ENCODE data around the gene NIT1. TPM values are rescaled to one million over a fixed set of nuclear protein-coding genes. Genes with fewer than 3 reads are reported as not detected.
A peak's percentile ranks its signal among the peaks of the same experiment; 100 is the strongest.
"Not testable (repeated sequence)": the region's sequence is repeated elsewhere in the genome, so short reads cannot be mapped to it uniquely, and the experiment has no call there.

The NIT1 gene
- total RNA-seq, 1 experiment from 2014 or later = 17.2 TPM

DNA sequence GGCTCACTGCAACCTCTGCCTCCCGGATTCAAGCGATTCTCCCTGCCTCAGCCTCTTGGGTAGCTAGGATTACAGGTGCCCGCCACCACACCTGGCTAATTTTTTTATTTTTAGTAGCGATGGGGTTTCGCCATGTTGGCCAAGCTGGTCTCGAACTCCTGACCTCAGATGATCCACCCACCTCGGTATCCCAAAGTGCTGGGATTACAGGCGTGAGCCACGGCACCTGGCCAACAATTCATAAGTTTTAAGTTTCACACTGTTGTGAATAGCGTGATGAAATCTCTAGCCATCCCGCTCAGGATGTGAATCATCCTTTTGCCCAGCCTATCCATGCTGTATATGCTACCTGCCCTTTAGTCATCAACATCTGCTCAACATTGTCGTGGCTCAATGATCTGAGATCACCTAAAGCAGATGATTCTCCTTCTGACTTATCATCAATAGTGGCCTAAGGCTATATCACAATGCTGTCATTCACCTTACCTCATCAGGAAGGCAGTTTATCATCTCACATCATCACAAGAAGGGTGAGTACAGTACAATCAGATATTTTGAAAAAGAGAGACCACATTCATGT, 2.7 kb upstream of the NIT1 start:
- Histone ChIP-seq H3K36me3 (peaks cover 14% of the 10 kb centered on the region), H3K27ac (no peak overlapping the region), H3K27me3 (no peaks in the 10 kb centered on the region), H3K9me3 (replicated peaks) (no peaks in the 10 kb centered on the region), H3K4me3 (no peak overlapping the region), H3K4me1 (no peaks in the 10 kb centered on the region; the same call in 1 of the 2 replicates)
- DNase-seq = no peak

DNA sequence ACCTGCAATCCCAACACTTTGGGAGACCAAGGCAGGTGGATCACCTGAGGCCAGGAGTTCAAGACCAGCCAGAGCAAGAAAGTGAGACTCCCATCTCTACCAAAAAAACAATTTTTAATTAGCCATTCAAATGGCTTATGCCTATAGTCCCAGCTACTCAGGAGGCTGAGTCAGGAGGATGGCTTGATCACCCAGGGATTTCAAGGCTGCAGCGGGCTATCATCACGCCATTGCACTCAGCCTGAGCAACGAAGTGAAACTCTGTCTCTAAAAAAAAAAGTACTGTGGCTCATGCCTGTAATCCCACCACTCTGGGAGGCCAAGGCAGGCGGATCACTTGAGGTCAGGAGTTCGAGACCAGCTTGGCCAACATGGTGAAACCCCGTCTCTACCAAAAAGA, 1.9 kb upstream of the NIT1 start:
- H3K4me1 ChIP-seq; DNase-seq; H3K27me3 ChIP-seq; H3K27ac ChIP-seq; H3K4me3 ChIP-seq; H3K9me3 ChIP-seq (replicated peaks): not testable (repeated sequence)
- peaks cover 19% of the 10 kb centered on the region for H3K36me3 ChIP-seq

DNA sequence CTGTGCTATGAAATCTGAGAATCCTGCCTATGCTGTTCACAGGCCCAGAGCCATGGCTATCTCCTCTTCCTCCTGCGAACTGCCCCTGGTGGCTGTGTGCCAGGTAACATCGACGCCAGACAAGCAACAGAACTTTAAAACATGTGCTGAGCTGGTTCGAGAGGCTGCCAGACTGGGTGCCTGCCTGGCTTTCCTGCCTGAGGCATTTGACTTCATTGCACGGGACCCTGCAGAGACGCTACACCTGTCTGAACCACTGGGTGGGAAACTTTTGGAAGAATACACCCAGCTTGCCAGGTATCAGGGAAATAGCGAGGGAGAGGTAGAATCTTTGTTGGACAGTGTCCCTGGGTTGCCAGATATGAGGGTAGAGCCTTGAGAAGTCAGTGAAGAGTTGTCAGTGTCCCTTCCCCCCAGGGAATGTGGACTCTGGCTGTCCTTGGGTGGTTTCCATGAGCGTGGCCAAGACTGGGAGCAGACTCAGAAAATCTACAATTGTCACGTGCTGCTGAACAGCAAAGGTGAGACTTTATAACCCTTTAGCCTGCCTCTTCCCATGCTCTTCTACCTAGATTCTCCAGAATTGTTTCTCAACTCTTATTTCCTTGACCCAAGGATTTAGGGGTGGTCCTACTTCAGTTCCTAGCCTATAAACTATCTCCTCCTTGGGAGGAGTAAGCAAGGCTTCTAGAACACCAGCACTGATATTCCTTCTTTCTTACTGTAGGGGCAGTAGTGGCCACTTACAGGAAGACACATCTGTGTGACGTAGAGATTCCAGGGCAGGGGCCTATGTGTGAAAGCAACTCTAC, 1.4 kb downstream of the NIT1 start:
- Histone ChIP-seq H3K4me1 (no peaks in the 10 kb centered on the region; the same call in 1 of the 2 replicates), H3K9me3 (replicated peaks) (no peaks in the 10 kb centered on the region), H3K36me3 (peaks cover 33% of the 10 kb centered on the region), H3K4me3 (peak overlapping the region; percentile 96), H3K27ac (no peak overlapping the region; the same call in 1 of the 2 replicates), H3K27me3 (no peaks in the 10 kb centered on the region)
- peak in 1 of 2 experiments; percentile 7 for DNase-seq

DNA sequence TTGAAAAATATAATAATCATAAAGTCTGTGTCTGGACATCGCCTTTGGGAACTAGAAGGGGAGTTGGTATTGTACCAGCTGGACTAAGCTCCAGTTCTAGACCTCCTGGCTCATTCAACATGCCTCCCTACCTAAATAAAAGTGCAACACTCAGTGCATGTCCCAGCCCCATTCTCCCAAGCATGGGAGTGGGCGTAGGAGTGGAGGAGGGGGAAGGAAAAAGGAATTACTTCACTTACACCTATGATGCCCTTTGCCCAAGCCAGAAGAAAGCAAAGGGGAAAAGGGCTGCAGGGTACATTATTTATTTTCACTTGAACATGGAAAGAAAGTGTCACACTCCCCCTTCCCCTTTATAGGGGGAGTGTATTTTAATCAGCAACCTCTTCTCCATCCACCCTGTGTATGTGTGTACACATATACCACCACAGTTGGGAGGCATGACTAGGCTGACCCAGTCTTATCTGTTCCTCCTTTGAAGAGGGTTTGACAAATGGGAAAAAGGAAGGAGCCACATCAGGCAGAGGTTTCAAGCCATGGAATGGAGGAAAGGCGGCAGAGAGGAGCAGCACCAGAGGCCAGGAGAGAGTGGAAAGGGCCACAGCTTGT, 3.2 kb downstream of the NIT1 start:
- H3K4me3 ChIP-seq = no peak overlapping the region
- peaks cover 43% of the 10 kb centered on the region for H3K36me3 ChIP-seq

DNA sequence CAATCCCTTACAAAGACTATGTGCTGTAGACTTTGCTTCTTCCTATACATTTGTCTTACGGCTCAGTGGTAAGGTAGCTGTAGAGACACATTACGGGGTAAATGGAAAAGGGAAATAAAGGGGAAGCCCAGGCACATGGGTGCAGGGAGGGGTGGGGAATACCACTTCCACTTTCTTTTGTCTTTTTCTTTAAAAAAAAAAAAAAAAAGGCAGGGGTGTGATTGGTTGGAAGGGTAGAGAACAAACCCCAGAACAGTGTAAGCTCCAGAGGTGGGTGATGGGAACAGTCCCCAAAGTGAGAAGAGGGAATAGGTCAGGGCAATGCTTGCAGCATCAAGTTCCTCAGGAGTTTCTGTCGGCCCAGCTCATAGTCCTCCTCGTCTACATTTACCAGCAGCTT, 3.9 kb downstream of the NIT1 start:
- Histone ChIP-seq H3K4me1 (no peaks in the 10 kb centered on the region; the same call in 1 of the 2 replicates), H3K9me3 (replicated peaks) (no peaks in the 10 kb centered on the region), H3K4me3 (no peak overlapping the region), H3K27me3 (no peaks in the 10 kb centered on the region), H3K27ac (no peak overlapping the region), H3K36me3 (peaks cover 41% of the 10 kb centered on the region)
- DNase-seq = no peak

More for the DNA sequence above, 3.2 kb downstream of the NIT1 start:
- no peak for DNase-seq
- Histone ChIP-seq H3K9me3 (replicated peaks) (no peaks in the 10 kb centered on the region), H3K4me1 (no peaks in the 10 kb centered on the region; the same call in 1 of the 2 replicates), H3K27ac (no peak overlapping the region), H3K27me3 (no peaks in the 10 kb centered on the region)

DNA sequence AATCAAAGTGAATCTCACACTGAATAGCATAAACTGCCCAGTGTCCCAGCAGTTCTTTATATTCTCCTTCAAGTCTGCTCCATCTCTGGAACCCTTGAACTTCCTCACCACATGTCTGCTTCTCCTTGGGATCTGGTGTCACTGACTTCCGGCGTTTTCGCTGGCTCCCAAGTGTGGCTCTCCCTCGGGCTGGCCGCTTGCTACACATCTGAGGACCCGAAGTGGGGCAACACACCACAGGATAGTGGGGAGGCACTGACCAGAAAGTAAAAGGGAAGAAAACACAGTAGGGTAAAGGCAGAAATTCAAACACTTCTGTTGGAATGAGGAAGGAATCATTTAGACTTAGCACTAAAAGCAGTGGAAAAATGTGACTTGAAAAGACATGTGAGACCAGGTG, 5.1 kb downstream of the NIT1 start:
- no peak for DNase-seq
- Histone ChIP-seq H3K36me3 (peaks cover 42% of the 10 kb centered on the region), H3K4me3 (no peak overlapping the region), H3K4me1 (peaks cover 10% of the 10 kb centered on the region), H3K9me3 (replicated peaks) (no peaks in the 10 kb centered on the region), H3K27me3 (no peaks in the 10 kb centered on the region), H3K27ac (no peak overlapping the region)

DNA sequence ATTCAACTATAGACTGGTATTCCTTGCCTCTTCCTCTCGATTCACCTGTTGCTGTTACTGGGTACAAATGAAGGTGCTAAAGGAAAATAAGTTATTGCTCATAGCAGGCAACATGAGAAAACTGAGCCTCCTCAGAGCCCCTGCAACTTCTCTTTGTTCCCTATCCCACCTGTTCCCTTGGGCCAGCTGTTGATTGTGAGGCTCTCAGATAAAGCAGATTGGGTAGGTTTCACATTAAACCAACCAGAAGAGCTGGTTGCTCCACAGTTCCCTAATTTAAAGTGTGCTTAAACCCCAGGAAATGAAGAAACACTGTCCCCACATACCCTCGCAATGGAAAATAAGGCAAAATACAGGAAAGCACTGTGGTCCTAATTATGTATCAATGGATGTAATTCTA, 9.7 kb downstream of the NIT1 start:
- Histone ChIP-seq H3K4me3 (no peak overlapping the region), H3K27me3 (no peaks in the 10 kb centered on the region), H3K36me3 (peaks cover 24% of the 10 kb centered on the region), H3K4me1 (peaks cover 32% of the 10 kb centered on the region), H3K9me3 (replicated peaks) (no peaks in the 10 kb centered on the region), H3K27ac (peak overlapping the region; percentile 56)
- peak; percentile 39 to 71 for DNase-seq

DNA sequence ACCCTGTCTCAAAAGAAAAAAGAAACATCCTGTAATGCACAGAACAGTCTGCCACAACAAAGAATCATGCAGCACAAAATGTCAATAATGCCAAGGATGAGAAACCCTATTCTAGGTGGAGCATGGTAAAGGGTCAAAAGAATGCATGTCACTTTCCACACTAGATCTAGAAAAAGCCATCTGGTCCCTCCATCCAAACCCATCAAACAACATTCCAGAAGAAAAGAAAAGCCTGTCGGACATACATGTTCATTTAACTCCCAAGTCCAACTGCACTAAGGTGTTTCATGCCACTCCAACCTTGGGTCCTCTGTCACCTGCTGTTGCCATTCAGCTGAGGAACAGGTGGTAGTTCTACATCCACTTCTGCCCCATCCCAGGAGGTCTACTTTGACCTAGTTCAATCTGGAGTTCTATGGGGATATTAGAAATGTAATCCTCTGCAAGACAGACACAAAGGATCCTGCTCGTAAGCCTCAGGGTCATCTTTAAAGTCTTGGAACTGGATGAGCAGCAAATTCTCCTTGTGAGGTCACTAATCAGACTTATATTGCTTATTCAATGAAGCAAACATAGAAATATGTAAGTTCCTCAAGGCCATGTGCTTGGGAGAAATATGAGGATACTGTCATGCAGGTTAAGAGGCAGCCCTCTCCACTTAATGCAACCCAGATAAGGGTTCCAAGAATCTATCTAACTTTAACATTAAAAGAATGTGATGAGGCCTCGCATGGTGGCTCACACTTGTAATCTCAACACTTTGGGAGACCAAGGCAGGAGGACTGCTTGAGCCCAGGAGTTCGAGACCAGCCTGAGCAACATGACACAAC, 10.9 kb downstream of the NIT1 start:
- peak overlapping the region; percentile 56 for H3K27ac ChIP-seq
- peaks cover 32% of the 10 kb centered on the region for H3K4me1 ChIP-seq
- H3K9me3 ChIP-seq (replicated peaks) = no peaks in the 10 kb centered on the region
- no peak overlapping the region for H3K4me3 ChIP-seq
- peak; percentile 62 to 80 for DNase-seq
- H3K36me3 ChIP-seq = peaks cover 19% of the 10 kb centered on the region
- no peaks in the 10 kb centered on the region for H3K27me3 ChIP-seq

DNA sequence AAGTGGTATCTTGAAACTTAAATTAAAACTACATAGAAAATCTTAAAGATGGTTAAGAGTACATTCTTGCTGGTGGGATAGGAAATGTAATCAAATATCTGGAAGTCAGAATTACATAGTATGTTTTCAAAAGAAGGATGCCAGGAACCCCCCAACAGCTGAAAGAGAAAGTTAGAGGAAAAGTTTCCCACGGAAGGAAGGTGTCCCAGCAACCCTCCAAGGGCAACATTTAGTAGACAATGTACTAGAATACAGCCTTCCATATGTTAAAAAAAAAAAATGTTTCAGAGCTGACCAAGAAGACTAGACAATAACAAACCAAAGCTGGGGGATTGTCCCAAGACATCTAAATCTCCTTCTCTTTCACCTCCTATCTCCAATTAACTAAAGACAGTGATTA, 12.4 kb downstream of the NIT1 start:
- no peak overlapping the region for H3K27ac ChIP-seq
- no peaks in the 10 kb centered on the region for H3K9me3 ChIP-seq (replicated peaks)
- peaks cover 32% of the 10 kb centered on the region for H3K4me1 ChIP-seq
- H3K36me3 ChIP-seq = peaks cover 8% of the 10 kb centered on the region
- no peak overlapping the region for H3K4me3 ChIP-seq
- no peaks in the 10 kb centered on the region for H3K27me3 ChIP-seq
- DNase-seq = no peak

DNA sequence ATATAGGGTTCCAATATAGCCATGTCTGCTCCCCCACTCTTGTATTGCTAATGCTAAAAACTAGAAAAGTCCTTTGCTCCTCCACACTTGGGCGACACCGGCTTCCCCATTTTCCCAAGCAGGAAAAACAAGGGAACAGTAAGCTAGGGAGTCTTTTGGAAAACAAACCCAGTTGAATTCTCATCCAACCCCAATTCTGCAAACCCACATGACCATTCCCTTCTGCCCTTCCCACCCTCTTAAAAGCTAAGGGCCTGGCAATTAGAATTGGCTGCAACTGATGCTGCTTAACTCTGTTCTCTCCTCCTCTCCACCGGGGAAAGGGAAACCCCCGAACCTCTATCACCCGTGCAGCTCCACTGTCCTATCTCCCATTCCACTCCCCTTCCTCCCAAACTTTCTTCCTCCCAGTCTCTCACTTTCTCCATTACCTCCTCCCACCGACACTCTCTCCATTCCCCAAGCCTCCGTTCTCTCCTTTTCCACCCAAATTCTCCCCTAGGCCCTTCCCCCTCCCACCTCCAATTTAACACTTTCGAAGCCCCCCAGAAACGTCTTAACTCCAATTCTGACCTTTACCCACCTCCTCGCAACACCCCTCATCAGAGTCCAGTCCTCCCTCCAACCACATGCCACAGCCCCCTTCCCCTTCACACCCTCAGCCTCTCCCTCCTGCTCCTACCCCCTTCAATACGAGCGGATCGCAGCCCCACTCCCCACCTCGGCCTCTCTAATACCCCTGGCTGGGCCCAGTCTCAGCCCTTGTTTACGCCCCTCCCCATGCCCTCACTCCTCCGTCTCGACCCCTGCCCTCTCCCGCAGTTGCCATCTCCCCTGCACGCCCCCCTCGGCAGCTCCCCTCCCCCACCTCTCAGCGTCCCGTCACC, 13.9 kb downstream of the NIT1 start:
- Histone ChIP-seq H3K36me3 (0 out of 2 replicates have a peak, but pooled peaks cover 2% of the 10 kb centered on the region), H3K27me3 (no peaks in the 10 kb centered on the region), H3K4me3 (peak overlapping the region; percentile 73), H3K27ac (peak overlapping the region; percentile 79), H3K4me1 (peaks cover 32% of the 10 kb centered on the region), H3K9me3 (replicated peaks) (no peaks in the 10 kb centered on the region)
- DNase-seq = peak in 1 of 2 experiments; percentile 28

DNA sequence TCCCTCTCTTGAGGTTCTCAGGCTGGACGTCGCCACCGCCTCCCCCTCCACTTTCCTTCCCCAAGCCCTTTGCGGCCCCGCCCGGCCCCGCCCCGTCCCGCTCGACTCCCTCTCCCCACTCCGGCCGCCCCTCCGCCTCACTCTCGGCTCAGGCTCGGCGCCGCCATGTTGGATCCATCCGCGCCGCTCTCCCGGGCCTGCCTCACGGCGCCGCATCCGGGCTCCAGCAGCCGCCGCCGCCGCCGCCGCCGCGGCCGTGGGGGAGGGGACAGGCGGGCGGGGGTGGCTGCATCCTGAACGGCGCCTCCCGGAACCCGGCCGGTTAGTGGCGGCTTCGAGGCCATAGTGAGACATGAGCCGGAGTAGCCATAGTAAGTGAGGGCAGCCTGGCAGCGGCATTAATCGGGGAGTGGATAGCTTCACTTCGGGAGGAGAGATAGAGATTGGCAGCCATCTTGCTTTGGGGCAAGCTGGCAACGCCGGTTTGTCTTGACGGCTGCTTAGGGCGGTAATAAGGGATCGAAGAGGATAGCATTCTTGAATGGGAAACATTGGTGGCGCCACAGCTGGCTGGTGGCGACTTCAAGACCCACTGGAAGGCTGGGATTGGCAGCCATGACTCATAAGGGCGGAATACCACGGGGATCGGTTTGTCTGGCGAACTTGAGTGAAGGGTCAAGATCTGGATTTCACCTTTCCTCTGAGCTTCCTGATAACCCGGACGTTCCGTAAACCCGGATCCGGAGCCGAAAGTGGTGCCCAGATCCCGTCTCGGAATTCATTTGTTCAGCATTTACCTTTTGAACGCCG, 14.7 kb downstream of the NIT1 start, which contains the start of gene DEDD:
DEDD (minus strand) TSS at position 258 of the 810 bp plus-strand sequence. CDS start 8,205 bp downstream, outside the sequence.
- no peaks in the 10 kb centered on the region for H3K9me3 ChIP-seq (replicated peaks)
- H3K4me1 ChIP-seq = peaks cover 31% of the 10 kb centered on the region
- peak within 1 kb of the TSS; percentile 79 for H3K27ac ChIP-seq
- peak; percentile 91 to 94 for DNase-seq
- H3K4me3 ChIP-seq = peak within 1 kb of the TSS; percentile 73
- H3K27me3 ChIP-seq = no peaks in the 10 kb centered on the region
- H3K36me3 ChIP-seq = no peaks in the 10 kb centered on the region

DNA sequence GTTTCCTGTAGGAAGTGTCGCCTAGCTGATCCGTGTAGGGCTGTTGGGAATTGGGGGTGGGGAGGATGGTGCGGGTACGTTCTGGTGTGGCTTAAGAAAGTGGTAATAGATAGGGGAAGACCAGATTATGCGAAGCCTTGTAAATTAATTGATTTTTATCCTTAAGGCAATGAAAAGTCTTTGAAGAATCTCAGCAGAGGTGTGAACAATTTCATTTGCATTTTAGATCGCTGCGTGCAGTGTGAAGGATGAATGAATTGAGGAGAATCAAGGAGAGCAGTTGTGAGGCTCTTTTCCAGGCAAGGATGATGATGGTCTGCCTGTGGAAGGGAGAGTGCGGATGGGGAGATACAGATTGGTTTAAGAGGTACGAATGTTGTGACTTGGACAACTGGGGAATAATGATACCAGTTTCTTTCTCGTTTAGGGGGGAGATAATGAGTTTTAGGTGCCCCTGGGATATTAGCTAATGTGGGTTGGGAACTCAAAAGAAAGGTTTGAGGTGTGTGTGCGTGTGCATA, 15.4 kb downstream of the NIT1 start:
- Histone ChIP-seq H3K27ac (peak overlapping the region; percentile 79), H3K4me1 (peaks cover 28% of the 10 kb centered on the region), H3K36me3 (no peaks in the 10 kb centered on the region), H3K27me3 (no peaks in the 10 kb centered on the region), H3K9me3 (replicated peaks) (no peaks in the 10 kb centered on the region), H3K4me3 (peak overlapping the region; percentile 73)
- DNase-seq = no peak

DNA sequence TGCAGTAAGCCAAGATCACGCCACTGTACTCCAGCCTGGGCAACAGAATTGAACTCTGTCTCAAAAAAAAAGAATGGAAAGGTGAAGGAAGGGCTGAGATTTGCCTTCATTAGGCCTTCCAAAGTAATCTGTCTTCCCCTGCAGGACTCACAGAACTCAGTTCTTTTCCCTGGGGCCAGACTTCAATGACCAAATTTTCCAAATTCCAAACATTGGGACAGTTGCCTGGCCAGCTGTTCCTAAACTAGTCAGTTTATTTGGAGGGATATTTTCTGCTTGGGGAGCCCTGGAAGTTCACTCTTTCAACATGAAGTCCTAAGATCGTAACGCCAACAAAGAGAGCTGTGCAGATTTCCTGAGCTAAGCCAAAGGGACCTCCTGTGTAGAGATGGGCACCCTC, 20.0 kb downstream of the NIT1 start:
- Histone ChIP-seq H3K9me3 (replicated peaks) (no peaks in the 10 kb centered on the region), H3K27me3 (no peaks in the 10 kb centered on the region), H3K27ac (peak overlapping the region; percentile 10; the same call in 1 of the 2 replicates), H3K36me3 (no peaks in the 10 kb centered on the region), H3K4me3 (no peak overlapping the region), H3K4me1 (peaks cover 13% of the 10 kb centered on the region; the same call in 1 of the 2 replicates)
- peak in 1 of 2 experiments; percentile 45 for DNase-seq

Data from SJCRH30 (cell line).